GM18498 (cell line): ENCODE measurements around the gene CLCF1.

ENCODE experiments used
- ATAC-seq: cut with Tn5 transposase; IDR thresholded peaks from one replicate; pipeline ENCODE4 v1.9.1; 2021; ENCODE audit warnings: mild to moderate bottlenecking, moderate library complexity; ENCODE audit not compliant: unreplicated experiment

Gene CLCF1

GRCh38 chr11:67364169-67364568, 9.2 kb downstream of the CLCF1 start:
- ATAC-seq, result no peak

- ATAC-seq, result no peak
Observed at GRCh38 chr11:67357831-67358670, 15.3 kb downstream of the CLCF1 start.

- no peak for ATAC-seq
Observed at GRCh38 chr11:67356864-67357561, 16.4 kb downstream of the CLCF1 start.

GRCh38 chr11:67356387-67356863, 17.0 kb downstream of the CLCF1 start:
- ATAC-seq, result no peak

- no peak for ATAC-seq
Observed at GRCh38 chr11:67355794-67356386, 17.5 kb downstream of the CLCF1 start.

GRCh38 chr11:67355023-67355793, 18.2 kb downstream of the CLCF1 start:
- ATAC-seq, result no peak

- no peak for ATAC-seq
Observed at GRCh38 chr11:67354075-67355022, 19.0 kb downstream of the CLCF1 start.

- peak; percentile 82 for ATAC-seq
Observed at GRCh38 chr11:67353317-67354074, 19.9 kb downstream of the CLCF1 start, which contains the start of gene POLD4. TSS of gene POLD4 (minus strand) at chr11:67353546. CDS start at chr11:67353399, 147 bp downstream.

- peak; percentile 14 for ATAC-seq
Observed at GRCh38 chr11:67352546-67353316, 20.7 kb downstream of the CLCF1 start.

GRCh38 chr11:67351275-67352005, 22.0 kb downstream of the CLCF1 start:
- no peak for ATAC-seq

GRCh38 chr11:67349928-67350465, 23.4 kb downstream of the CLCF1 start:
- no peak for ATAC-seq

GRCh38 chr11:67349457-67349856, 23.9 kb downstream of the CLCF1 start:
- ATAC-seq, result no peak

- ATAC-seq, result no peak
Observed at GRCh38 chr11:67349036-67349435, 24.4 kb downstream of the CLCF1 start.

GRCh38 chr11:67347964-67348749, 25.2 kb downstream of the CLCF1 start:
- ATAC-seq, result no peak

GRCh38 chr11:67345920-67346819, 27.2 kb downstream of the CLCF1 start:
- no peak for ATAC-seq
